ENCODE data around the gene SLC6A6. TPM values are rescaled to one million over a fixed set of nuclear protein-coding genes. Genes with fewer than 3 reads are reported as not detected.

Gene SLC6A6
- total RNA-seq, 1 experiment from 2014 or later, result 72.6 TPM

- no peak overlapping the region for H2BK20ac ChIP-seq (ENCODE audit: low read depth, low read length, poor library complexity, severe bottlenecking)
- TF ChIP-seq CTCF (conservative IDR thresholded peaks at IDR 0.05), result no peak
- no peaks in the 10 kb centered on the region for H3K27me3 ChIP-seq (ENCODE audit: insufficient read depth, low read length)
Observed at GRCh38 chr3:14404186-14404585, 1.8 kb downstream of the SLC6A6 start.

More at GRCh38 chr3:14404186-14404585, 1.8 kb downstream of the SLC6A6 start:
- Histone ChIP-seq H4K5ac (ENCODE audit: insufficient read length, low read depth, low read length) (no peak overlapping the region), H2AFZ (ENCODE audit: low read length) (no peak overlapping the region), H3K14ac (ENCODE audit: insufficient read depth, low read length) (no peak overlapping the region), H3K79me1 (ENCODE audit: insufficient read depth, low read depth, low read length, poor library complexity, severe bottlenecking) (peaks cover 14% of the 10 kb centered on the region), H3K9me3 (ENCODE audit: control insufficient read depth, low read depth, low read length) (no peaks in the 10 kb centered on the region), H3K18ac (ENCODE audit: insufficient read length, low read depth, low read length) (no peak overlapping the region), H2BK15ac (ENCODE audit: low read depth, low read length) (no peak overlapping the region), H4K20me1 (ENCODE audit: control insufficient read depth, insufficient read depth, insufficient read length) (no peaks in the 10 kb centered on the region), H3K4ac (ENCODE audit: low read depth, low read length) (no peak overlapping the region), H3K23ac (ENCODE audit: insufficient read length, low read depth, low read length) (no peak overlapping the region), H3K4me1 (ENCODE audit: insufficient read depth, low read length) (peaks cover 4% of the 10 kb centered on the region; the same call in 1 of the 2 replicates), H3K23me2 (ENCODE audit: insufficient read length, low read depth, low read length, poor library complexity, severe bottlenecking) (peaks cover 11% of the 10 kb centered on the region), H3K4me2 (ENCODE audit: insufficient read depth, insufficient read length, low read length) (peak overlapping the region; percentile 83), H2BK120ac (ENCODE audit: low read depth, low read length, poor library complexity, severe bottlenecking) (no peak overlapping the region), H2BK5ac (ENCODE audit: insufficient read length, low read length) (no peak overlapping the region), H3K56ac (ENCODE audit: insufficient read length, low read depth, low read length) (no peak overlapping the region), H2BK12ac (ENCODE audit: insufficient read length, low read depth, low read length) (no peak overlapping the region), H4K91ac (ENCODE audit: insufficient read length, low read depth, low read length) (no peak overlapping the region), H3T11ph (ENCODE audit: low read length) (no peak overlapping the region), H2AK5ac (ENCODE audit: insufficient read length, low read length) (no peak overlapping the region), H3K9ac (ENCODE audit: extremely low read depth, insufficient read length, low read length) (no peak overlapping the region), H3K27ac (ENCODE audit: insufficient read length, low read depth, low read length) (no peak overlapping the region), H3K79me2 (ENCODE audit: insufficient read depth, low read length) (peaks cover 39% of the 10 kb centered on the region; the same call in 1 of the 2 replicates), H4K8ac (replicated peaks; ENCODE audit: insufficient read length, low read depth, low read length) (no peak overlapping the region)
- Mint-ChIP-seq H3K27ac (peak overlapping the region in 1 of 3 experiments; percentile 74; a peak in 3 of 7 replicates), H3K27me3 (ENCODE audit: low read depth) (peaks cover 10% of the 10 kb centered on the region; the same call in 1 of the 2 replicates), H3K4me1 (peaks cover 32 to 42% of the 10 kb centered on the region in 2 experiments), H3K4me3 (peak overlapping the region; percentile 95 to 100), H3K36me3 (ENCODE audit: insufficient read depth in 1 of 3, low read depth in 3 of 3) (peaks cover 12 to 20% (median 15%) of the 10 kb centered on the region in 3 experiments), H3K9me3 (peaks cover 0 to 4% of the 10 kb centered on the region in 2 experiments; a peak in 1 of 5 replicates)
- WGBS (ENCODE audit: extremely low coverage, insufficient read length, low lambda C conversion rate), result no CpG with 5 or more reads among the region's 3 CpGs
- no peak for DNase-seq

Data from H9 (cell line).